ENCODE measurements around the gene FNBP1. TPM values are rescaled to one million over a fixed set of nuclear protein-coding genes. Genes with fewer than 3 reads are reported as not detected.

Gene FNBP1
- total RNA-seq, 1 donor from 2014 or later: 63.5 TPM

DNA sequence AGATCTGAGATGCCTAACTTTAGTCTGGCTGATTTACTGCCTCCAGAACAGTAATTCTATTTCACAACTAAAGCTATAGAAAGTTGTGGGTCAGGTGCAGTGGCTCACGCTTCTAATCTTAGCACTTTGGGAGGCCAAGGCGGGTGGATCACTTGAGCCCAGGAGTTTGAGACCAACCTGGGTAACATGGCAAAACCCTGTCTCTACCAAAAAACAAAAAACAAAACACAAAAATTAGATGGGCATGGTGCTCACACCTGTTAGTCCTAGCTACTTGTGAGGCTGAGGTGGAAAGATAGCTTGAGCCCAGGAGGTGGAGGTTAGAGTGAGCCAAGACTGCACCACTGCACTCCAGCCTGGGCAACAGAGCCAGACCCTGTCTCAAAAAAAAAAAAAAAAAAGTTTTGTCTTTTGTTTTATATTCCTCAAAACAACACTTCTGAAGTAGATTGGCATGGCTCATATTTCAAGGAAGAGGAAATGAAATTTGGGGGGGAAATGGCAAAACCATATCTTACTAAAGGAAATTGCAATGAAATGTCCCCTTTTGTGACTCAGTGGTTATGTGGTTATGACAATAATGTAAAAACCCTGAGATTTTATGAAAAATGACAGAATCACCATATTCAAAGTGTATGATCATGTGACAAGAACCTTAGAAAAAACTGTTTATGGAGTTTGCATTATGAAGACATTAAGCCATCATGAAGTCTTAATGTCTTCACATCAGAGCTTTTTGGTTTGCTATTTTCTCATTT is 16.2 kb downstream of the FNBP1 start:
- DNase-seq (ENCODE audit: low read depth): no peak
- no peaks in the 10 kb centered on the region for H3K9me3 Mint-ChIP-seq (ENCODE audit: unreplicated experiment)
- no peak for TF ChIP-seq EZH2 (IDR thresholded peaks at IDR 0.05; ENCODE audit: insufficient read depth, low read length)
- TF ChIP-seq, protein P1, sequence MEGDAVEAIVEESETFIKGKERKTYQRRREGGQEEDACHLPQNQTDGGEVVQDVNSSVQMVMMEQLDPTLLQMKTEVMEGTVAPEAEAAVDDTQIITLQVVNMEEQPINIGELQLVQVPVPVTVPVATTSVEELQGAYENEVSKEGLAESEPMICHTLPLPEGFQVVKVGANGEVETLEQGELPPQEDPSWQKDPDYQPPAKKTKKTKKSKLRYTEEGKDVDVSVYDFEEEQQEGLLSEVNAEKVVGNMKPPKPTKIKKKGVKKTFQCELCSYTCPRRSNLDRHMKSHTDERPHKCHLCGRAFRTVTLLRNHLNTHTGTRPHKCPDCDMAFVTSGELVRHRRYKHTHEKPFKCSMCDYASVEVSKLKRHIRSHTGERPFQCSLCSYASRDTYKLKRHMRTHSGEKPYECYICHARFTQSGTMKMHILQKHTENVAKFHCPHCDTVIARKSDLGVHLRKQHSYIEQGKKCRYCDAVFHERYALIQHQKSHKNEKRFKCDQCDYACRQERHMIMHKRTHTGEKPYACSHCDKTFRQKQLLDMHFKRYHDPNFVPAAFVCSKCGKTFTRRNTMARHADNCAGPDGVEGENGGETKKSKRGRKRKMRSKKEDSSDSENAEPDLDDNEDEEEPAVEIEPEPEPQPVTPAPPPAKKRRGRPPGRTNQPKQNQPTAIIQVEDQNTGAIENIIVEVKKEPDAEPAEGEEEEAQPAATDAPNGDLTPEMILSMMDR (IDR thresholded peaks at IDR 0.05; ENCODE audit: insufficient read depth, low read depth, low read length): no peak
- H3K4me1 ChIP-seq (ENCODE audit: insufficient read depth, low read length): peaks cover 4% of the 10 kb centered on the region
- H3K27ac Mint-ChIP-seq (ENCODE audit: unreplicated experiment): no peak overlapping the region
- H3K36me3 Mint-ChIP-seq (ENCODE audit: low read depth, unreplicated experiment): peaks cover 7% of the 10 kb centered on the region
- no peak overlapping the region for H3K4me2 ChIP-seq (ENCODE audit: low read length)
- no peak overlapping the region for H3K4me3 Mint-ChIP-seq (ENCODE audit: unreplicated experiment)
- H4K20me1 ChIP-seq (ENCODE audit: insufficient read depth, low read length): peaks cover 71% of the 10 kb centered on the region
- no peak for FAIRE-seq
- H3K4me1 Mint-ChIP-seq (ENCODE audit: low read depth, unreplicated experiment): peaks cover 28% of the 10 kb centered on the region
- H3K36me3 ChIP-seq (ENCODE audit: insufficient read depth, low read length): no peaks in the 10 kb centered on the region
- no peak overlapping the region for H3K27ac ChIP-seq (ENCODE audit: low read depth, low read length)
- H2AFZ ChIP-seq (ENCODE audit: low read depth, low read length): no peak overlapping the region
- H3K9ac ChIP-seq (ENCODE audit: low read length): no peak overlapping the region
- no peaks in the 10 kb centered on the region for H3K27me3 ChIP-seq (ENCODE audit: insufficient read depth, low read length)
- H3K9me3 ChIP-seq (ENCODE audit: insufficient read depth, low read depth, low read length): no peaks in the 10 kb centered on the region
- no peaks in the 10 kb centered on the region for H3K27me3 Mint-ChIP-seq (ENCODE audit: low read depth, unreplicated experiment)
- H3K4me3 ChIP-seq (ENCODE audit: insufficient read depth, low read depth, low read length): no peak overlapping the region
- H3K79me2 ChIP-seq (ENCODE audit: insufficient read depth, low read length): peaks cover 24% of the 10 kb centered on the region

DNA sequence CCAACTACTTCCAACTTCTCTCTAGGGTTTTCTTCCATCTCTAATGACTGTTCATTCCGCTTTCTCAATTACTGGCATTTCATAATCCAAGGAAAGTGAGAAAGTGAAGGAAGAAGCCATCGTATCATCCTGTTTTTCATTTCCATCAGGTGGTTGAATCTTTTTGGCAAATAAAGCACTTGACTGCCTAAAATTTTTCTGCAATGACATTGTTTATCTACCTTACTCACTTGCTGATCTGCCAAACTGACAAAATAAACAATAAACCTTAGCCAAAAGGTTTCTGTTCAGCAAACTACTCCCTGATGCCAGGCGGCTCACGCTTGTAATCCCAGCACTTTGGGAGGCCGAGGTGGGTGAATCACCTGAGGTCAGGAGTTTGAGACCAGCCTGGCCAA is 18.4 kb downstream of the FNBP1 start:
- peaks cover 7% of the 10 kb centered on the region for H3K36me3 Mint-ChIP-seq (ENCODE audit: low read depth, unreplicated experiment)
- H2AFZ ChIP-seq (ENCODE audit: low read depth, low read length): no peak overlapping the region

More for the DNA sequence above, 18.4 kb downstream of the FNBP1 start:
- H3K4me2 ChIP-seq (ENCODE audit: low read length): peak overlapping the region; percentile 37
- H3K4me1 Mint-ChIP-seq (ENCODE audit: low read depth, unreplicated experiment): peaks cover 16% of the 10 kb centered on the region
- H3K4me3 ChIP-seq (ENCODE audit: insufficient read depth, low read depth, low read length): no peak overlapping the region
- no peaks in the 10 kb centered on the region for H3K27me3 Mint-ChIP-seq (ENCODE audit: low read depth, unreplicated experiment)
- no peaks in the 10 kb centered on the region for H3K36me3 ChIP-seq (ENCODE audit: insufficient read depth, low read length)
- H3K9me3 ChIP-seq (ENCODE audit: insufficient read depth, low read depth, low read length): no peaks in the 10 kb centered on the region
- peak; percentile 60 for DNase-seq (ENCODE audit: low read depth)
- peak overlapping the region; percentile 8 for H3K27ac Mint-ChIP-seq (ENCODE audit: unreplicated experiment)
- FAIRE-seq: no peak
- no peak overlapping the region for H3K4me3 Mint-ChIP-seq (ENCODE audit: unreplicated experiment)
- H3K9ac ChIP-seq (ENCODE audit: low read length): no peak overlapping the region
- H3K79me2 ChIP-seq (ENCODE audit: insufficient read depth, low read length): peaks cover 12% of the 10 kb centered on the region
- H3K9me3 Mint-ChIP-seq (ENCODE audit: unreplicated experiment): no peaks in the 10 kb centered on the region
- peaks cover 58% of the 10 kb centered on the region for H4K20me1 ChIP-seq (ENCODE audit: insufficient read depth, low read length)
- H3K27ac ChIP-seq (ENCODE audit: low read depth, low read length): no peak overlapping the region
- TF ChIP-seq, protein P1 (IDR thresholded peaks at IDR 0.05; ENCODE audit: insufficient read depth, low read depth, low read length): no peak
- no peak for TF ChIP-seq EZH2 (IDR thresholded peaks at IDR 0.05; ENCODE audit: insufficient read depth, low read length)
- H3K4me1 ChIP-seq (ENCODE audit: insufficient read depth, low read length): peaks cover 4% of the 10 kb centered on the region
- no peaks in the 10 kb centered on the region for H3K27me3 ChIP-seq (ENCODE audit: insufficient read depth, low read length)
